Stimulated activated CD4-positive, alpha-beta T cell treated with anti-CD3 and anti-CD28 coated beads, Interleukin-1b, Interleukin-23, amount 100 ng/mL, for 1 hour (primary cell): Measurements from ENCODE around the gene BTLA.
"Not testable (repeated sequence)": the region's sequence is repeated elsewhere in the genome, so short reads cannot be mapped to it uniquely, and the experiment has no call there.

Experiments
- DNase-seq, 2 donors: peaks; one replicate each; pipeline ENCODE4 v3.0.0-alpha.2; 2020; ENCODE audit warnings: low read depth in 2 of 2

Gene BTLA

GRCh38 chr3:112491373-112491772, 7.9 kb downstream of the BTLA start:
- no peak for DNase-seq

DNA sequence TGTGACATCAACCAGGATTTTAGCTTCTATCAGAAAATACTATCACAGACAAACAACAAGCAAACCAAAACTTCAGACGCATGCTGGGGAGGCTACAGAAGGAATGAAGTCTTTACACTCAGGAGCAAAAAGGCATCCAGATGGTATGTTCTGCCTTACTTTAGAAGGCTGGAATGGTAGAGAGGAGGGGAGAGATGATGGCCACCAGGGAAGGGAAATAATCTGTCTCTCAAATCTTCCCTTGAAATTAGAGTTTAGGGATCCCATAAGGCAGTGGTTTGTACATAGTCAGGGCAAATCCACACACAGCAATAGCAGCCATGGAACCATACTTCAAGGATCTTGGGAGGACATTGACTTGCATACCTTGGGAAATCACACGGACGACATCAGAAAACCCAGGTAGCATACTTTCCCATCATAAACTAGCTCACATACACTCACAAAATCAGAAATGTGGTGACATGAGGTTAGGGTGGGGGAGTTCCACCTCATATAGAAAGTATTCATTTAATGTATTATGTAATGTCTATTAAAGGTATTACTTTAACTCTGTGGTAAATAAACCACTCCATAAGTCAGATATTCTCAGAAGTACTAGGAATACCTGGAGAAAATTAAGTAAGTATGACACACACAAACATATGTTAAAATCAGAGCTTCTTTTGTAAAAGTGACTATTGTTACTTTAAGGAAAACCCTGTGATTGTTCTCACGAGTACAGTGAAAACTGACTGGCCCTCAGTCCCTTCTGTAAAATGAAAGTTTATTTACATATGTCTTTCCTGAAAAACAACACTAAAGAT, 9.4 kb downstream of the BTLA start:
- no peak for DNase-seq

- no peak for DNase-seq
Measured at GRCh38 chr3:112486811-112487505, 12.3 kb downstream of the BTLA start.

DNA sequence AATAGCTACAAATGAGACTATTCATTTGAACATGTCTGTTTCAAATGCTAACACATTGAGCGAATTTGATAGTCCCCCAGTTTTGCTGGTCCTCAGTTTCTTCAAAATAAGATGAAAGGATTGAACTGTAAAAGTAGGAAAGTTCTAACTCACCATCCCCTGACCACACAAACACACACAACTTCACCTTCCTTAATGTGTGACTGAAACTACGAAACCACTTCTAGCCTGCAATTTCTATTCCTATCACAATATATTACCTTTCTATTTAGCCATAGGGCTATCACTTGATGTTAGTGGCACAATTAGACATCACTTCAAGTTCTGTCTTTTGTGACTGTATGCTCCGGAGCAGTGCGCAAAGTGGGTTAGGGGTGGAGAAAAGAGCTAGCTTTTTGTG, 14.9 kb downstream of the BTLA start:
- DNase-seq: no peak

DNA sequence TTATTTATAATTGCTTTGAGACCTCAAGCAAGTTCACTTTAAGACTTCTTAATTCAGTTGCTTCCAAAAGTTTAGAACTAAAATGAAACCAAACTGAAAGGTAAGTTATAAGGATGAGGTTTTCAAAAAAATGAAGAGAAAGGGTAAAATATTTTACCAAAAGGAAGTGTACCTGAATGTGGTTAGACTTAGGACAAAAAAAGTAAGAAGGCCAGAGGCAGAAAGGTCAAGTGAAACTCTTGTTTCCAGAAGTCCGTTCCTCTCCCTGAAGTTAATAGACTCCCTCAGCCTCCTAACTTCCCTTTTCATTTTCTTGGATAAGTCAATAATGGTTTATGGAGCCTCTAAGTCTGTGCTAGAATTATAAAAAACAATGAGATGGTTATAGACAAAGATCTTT, 16.6 kb downstream of the BTLA start:
- DNase-seq: no peak

GRCh38 chr3:112481302-112481721, 18.0 kb downstream of the BTLA start:
- DNase-seq: no peak

DNA sequence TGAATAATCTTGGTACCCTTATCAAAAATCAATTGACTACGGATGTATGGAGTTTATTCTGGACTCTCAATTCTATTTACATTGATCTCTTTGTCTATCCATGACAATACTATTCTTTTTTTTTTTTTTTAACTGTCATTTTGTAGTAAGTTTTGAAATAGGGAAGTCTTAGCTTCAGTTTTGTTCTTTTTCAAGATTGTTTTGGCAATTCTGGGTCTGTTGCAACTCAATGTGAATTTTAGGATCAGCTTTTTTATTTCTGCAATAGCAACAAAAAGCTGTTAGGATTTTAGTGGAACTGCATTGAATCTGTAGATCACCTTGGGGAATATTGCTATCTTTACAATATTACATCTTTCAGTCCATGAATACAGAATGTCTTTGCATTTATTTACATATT, 21.4 kb downstream of the BTLA start:
- no peak for DNase-seq

DNA sequence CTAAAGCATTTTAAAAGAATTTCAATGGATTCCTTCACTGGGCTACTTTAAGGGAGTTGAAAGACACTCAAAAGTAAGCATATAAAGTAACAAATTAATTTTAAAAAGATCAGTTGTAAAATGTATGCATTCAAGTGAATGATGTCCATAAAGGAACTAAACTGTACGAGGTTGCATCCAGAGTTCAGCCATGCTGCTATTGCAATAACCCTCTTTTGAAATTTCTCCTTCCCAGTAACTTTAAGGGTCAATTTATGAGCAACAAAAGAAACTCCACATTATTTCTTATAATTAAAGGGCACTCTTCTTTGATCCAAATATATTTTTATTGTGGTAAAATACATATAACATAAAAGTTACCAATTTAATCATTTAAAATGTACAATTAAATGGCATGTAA, 22.9 kb downstream of the BTLA start:
- no peak for DNase-seq

- DNase-seq: no peak
Measured at GRCh38 chr3:112474796-112475195, 24.5 kb downstream of the BTLA start.

DNA sequence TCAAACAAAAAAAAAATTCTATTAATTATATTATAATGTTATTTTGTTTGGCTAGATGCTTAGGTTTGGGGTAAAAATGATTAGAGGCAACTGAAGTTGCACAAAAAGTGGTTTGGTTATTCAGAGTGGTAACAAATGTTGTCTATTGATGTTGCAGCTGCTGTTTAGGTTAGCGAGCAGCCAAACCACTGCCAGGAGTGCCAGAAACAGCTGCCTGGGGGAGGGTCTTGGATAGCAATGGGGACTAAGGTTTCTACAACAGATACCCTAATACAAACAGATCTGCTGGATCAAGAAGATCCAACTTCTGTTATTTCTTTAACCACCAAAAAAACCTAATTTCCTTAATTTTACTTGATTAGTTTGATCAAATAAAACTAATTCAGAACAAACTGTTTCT, 26.6 kb downstream of the BTLA start:
- no peak for DNase-seq

GRCh38 chr3:112471596-112472325, 27.5 kb downstream of the BTLA start:
- DNase-seq: no peak

- DNase-seq: no peak
Measured at GRCh38 chr3:112470788-112471187, 28.5 kb downstream of the BTLA start.

DNA sequence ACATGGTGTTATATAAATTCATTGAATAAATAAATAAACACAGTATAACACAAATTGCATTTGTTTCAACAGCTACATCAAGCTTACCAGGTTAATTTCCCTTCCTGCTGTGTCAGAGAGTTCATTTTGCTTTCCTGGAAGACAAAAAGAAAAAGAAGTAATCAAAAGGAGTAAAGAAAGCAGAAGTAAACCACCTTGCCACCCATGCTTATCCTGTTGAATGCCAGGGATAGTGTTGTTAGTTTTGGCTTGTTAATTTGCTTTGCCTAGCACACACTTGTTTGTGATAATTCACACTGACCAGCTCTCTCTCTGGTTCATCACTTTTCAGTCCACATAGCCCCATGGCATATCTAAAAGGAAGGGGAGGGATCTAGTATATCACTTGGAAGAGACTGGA, 29.6 kb downstream of the BTLA start:
- DNase-seq: no peak

GRCh38 chr3:112467539-112467938, 31.7 kb downstream of the BTLA start:
- DNase-seq: no peak

GRCh38 chr3:112466020-112466419, 33.3 kb downstream of the BTLA start:
- no peak for DNase-seq

- DNase-seq: no peak
Measured at GRCh38 chr3:112464264-112464663, 35.0 kb downstream of the BTLA start.

DNA sequence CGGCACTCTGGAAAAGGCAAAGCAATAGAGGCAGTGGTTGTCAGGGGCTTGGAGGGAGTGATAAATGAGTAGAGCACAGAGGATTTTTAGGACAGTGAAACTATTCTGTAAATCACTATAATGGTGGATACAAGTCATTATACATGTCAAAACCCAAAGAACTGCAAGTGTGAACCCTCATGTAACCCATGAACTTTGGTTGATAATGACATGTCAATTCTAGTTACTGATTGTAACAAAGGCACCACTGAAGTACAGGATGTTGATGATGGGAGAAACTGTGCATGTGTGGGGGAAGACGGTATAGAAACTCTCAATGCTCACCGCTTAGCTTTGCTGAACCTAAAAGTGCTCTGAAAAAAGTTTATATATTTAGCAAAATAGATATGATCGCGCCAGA, 36.0 kb downstream of the BTLA start:
- no peak for DNase-seq

DNA sequence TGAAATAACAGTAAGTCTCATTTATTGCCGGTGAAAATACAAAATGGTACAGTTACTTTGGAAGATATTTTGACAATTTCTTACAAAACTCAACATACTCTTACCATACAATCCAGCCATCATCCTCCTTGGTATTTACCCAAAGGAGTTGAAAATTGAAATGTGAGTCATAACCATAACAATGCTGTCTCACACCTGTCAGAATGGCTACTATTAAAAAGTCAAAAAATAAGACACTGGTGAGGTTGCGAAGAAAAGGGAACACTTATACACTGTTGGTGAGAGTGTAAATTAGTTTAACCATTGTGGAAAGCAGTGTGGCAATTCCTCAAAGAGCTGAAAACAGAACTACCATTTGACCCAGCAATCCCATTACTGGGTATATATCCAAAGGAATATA, 37.5 kb downstream of the BTLA start:
- DNase-seq: not testable (repeated sequence)

- no peak for DNase-seq
Measured at GRCh38 chr3:112460519-112461195, 38.6 kb downstream of the BTLA start.

- no peak for DNase-seq
Measured at GRCh38 chr3:112459750-112460149, 39.5 kb downstream of the BTLA start.

- DNase-seq: no peak
Measured at GRCh38 chr3:112456147-112456546, 43.1 kb downstream of the BTLA start.

DNA sequence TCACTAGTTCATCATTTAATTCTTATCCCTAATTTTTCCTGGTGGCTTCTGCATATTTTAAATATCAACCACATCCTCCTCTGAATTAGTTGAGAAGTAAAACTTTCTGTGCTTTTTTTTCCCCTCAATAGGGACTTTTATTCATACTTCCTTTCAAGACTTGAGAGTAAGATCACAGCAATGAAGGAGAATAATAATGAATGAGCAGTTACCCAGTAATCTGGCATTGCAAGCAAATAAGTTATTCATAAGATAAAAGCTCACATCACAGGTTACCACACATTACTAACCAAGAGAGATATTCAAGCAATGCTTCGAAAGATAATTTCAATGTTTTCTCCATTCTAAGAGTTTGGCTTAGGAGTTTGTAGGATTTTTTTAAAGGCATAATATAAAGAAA, 50.3 kb downstream of the BTLA start:
- no peak for DNase-seq
